Diencephalon (tissue), 1 donor: Measurements from ENCODE around the gene TNS1. TPM values are rescaled to one million over a fixed set of nuclear protein-coding genes. Genes with fewer than 3 reads are reported as not detected.

ENCODE experiments used
- small RNA-seq: library from RNA; depleted of rRNA; stranded (forward); fragments of <200 nt; gene quantifications from one replicate; pipeline ENCODE3, GENCODE V24; 2014
- total RNA-seq: library from RNA; depleted of rRNA; stranded (reverse); fragments of >200 nt; gene quantifications from one replicate; pipeline ENCODE4 v1.2.3, GENCODE V29; 2014

Gene TNS1
- 12.7 TPM for total RNA-seq

GRCh38 chr2:218002845-218003180, at the start of gene TNS1:
TSS of gene TNS1 (minus strand) at chr2:218002995. CDS start at chr2:218002872, 123 bp downstream.

Small RNAs within 50 kb of the gene (small RNA-seq; reads per million reads assigned to genes)
- 0.13 reads per million for gene MIR6809

Other genes with a start within 250 kb of the TNS1 start
- gene RUFY4, start 66.3 kb upstream of the TNS1 start, total RNA-seq, result 0.23 TPM
- gene CXCR2, start 123.0 kb upstream of the TNS1 start, total RNA-seq, result 0.23 TPM
- not detected for gene CXCR1, start 164.0 kb upstream of the TNS1 start, total RNA-seq
- gene ARPC2, start 214.2 kb upstream of the TNS1 start, total RNA-seq, result 164 TPM